ENCODE results near the gene NTSR1.

The NTSR1 gene

GRCh38 chr20:62761759-62762131 is 53.1 kb downstream of the NTSR1 start:
- DNase-seq: no peak

GRCh38 chr20:62762376-62762775 is 53.7 kb downstream of the NTSR1 start:
- no peak for DNase-seq

- no peak for DNase-seq
Measured at GRCh38 chr20:62762801-62763368, 54.2 kb downstream of the NTSR1 start.

- DNase-seq: no peak
Measured at GRCh38 chr20:62763404-62763803, 54.8 kb downstream of the NTSR1 start.

- no peak for DNase-seq
Measured at GRCh38 chr20:62764156-62764935, 55.7 kb downstream of the NTSR1 start.

- no peak for DNase-seq
Measured at GRCh38 chr20:62765021-62765420, 56.4 kb downstream of the NTSR1 start.

GRCh38 chr20:62765432-62766070 is 56.9 kb downstream of the NTSR1 start:
- DNase-seq: no peak

- DNase-seq: no peak
Measured at GRCh38 chr20:62766071-62766450, 57.4 kb downstream of the NTSR1 start.

- no peak for DNase-seq
Measured at GRCh38 chr20:62766716-62767115, 58.1 kb downstream of the NTSR1 start.

GRCh38 chr20:62768234-62768546 is 59.6 kb downstream of the NTSR1 start:
- DNase-seq: no peak

- DNase-seq: no peak
Measured at GRCh38 chr20:62768551-62769287, 60.1 kb downstream of the NTSR1 start.

GRCh38 chr20:62769346-62770071 is 60.9 kb downstream of the NTSR1 start:
- no peak for DNase-seq

- no peak for DNase-seq
Measured at GRCh38 chr20:62770111-62770910, 61.7 kb downstream of the NTSR1 start.

GRCh38 chr20:62770916-62771315 is 62.3 kb downstream of the NTSR1 start:
- DNase-seq: no peak

GRCh38 chr20:62771396-62772102 is 62.9 kb downstream of the NTSR1 start:
- DNase-seq: no peak

- no peak for DNase-seq
Measured at GRCh38 chr20:62772103-62772611, 63.5 kb downstream of the NTSR1 start.

- DNase-seq: no peak
Measured at GRCh38 chr20:62772619-62772989, 64.0 kb downstream of the NTSR1 start.

GRCh38 chr20:62772990-62773844 is 64.6 kb downstream of the NTSR1 start:
- DNase-seq: no peak

GRCh38 chr20:62773845-62774714 is 65.4 kb downstream of the NTSR1 start:
- DNase-seq: peak; percentile 85

Data from NCI-H524 treated with DMSO at 0.1 percent for 48 hours (cell line).